ENCODE results near the gene OPN1SW. TPM values are rescaled to one million over a fixed set of nuclear protein-coding genes. Genes with fewer than 3 reads are reported as not detected.

OPN1SW gene
- total and polyA plus RNA-seq, 7 donors, result 0.10 TPM; not detected in 6

DNA sequence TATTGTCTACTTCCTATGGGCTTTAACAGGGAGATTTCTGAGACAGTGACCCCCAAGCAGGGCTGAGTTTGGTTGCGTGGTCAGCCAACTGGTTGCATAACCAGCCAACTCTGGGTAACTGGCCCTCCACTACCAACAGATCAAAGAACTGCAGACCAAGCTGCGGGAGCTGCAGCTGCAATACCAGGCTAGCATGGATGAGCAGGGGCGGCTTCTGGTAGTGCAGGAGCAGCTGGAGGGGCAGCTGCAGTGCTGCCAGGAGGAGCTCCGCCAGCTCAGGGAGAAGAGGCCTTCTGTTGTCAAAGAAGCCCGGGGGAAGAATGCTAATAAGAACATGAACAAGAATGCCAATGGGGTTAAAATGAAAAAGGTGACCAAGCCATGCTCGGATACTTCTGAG lies 38.9 kb upstream of the OPN1SW start:
- H3K27me3 ChIP-seq (ENCODE audit: insufficient read depth in 3 of 3, low read length in 2 of 3), result no peaks in the 10 kb centered on the region
- H3K27ac ChIP-seq, result no peak overlapping the region
- intact Hi-C loops (cut with DNase I), result no loop called here
- TF ChIP-seq, protein P1, sequence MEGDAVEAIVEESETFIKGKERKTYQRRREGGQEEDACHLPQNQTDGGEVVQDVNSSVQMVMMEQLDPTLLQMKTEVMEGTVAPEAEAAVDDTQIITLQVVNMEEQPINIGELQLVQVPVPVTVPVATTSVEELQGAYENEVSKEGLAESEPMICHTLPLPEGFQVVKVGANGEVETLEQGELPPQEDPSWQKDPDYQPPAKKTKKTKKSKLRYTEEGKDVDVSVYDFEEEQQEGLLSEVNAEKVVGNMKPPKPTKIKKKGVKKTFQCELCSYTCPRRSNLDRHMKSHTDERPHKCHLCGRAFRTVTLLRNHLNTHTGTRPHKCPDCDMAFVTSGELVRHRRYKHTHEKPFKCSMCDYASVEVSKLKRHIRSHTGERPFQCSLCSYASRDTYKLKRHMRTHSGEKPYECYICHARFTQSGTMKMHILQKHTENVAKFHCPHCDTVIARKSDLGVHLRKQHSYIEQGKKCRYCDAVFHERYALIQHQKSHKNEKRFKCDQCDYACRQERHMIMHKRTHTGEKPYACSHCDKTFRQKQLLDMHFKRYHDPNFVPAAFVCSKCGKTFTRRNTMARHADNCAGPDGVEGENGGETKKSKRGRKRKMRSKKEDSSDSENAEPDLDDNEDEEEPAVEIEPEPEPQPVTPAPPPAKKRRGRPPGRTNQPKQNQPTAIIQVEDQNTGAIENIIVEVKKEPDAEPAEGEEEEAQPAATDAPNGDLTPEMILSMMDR (IDR thresholded peaks at IDR 0.05), result no peak
- no peaks in the 10 kb centered on the region for H3K36me3 ChIP-seq (ENCODE audit: insufficient read depth in 1 of 2, low read depth in 1 of 2)
- H3K4me1 ChIP-seq, result peaks cover 29% of the 10 kb centered on the region
- ATAC-seq (no peak), DNase-seq (no peak)
- no peak overlapping the region for H3K4me3 ChIP-seq
- WGBS, 3 donors, result 67 to 86% (median 68%) methylated on average over 6 of the region's 6 CpGs
- no peaks in the 10 kb centered on the region for H3K9me3 ChIP-seq

DNA sequence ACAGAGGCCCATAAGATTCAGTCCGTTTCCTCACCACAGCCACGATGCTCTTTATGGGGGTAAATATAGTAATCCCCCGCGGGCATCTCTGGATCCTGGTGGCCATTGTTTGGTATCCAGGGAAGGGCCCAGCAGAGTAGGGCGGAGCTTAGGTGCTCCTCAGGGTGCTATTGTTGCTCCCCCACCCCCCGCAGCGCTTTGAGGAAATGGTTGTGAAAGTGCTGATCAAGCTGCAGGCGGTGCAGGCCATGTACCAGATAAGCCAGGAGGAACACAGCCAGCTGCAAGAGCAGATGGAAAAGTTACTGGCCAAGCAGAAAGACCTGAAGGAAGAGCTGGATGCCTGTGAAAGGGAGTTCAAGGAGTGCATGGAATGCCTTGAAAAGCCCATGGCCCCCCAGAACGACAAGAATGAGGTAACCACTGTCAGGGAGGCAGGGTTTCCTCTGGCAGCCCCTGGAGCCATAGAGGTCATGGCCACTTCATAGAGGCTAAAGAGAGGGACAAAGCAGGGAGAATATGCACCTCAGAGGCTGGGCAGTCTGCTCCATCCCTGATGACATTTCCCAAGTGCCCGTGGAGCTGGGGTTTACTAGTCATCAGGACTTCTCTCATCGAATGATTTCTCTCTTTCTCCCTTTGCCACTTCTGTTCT lies 37.0 kb upstream of the OPN1SW start:
- DNase-seq, result peak; percentile 47 to 70
- Histone ChIP-seq H3K36me3 (ENCODE audit: insufficient read depth in 1 of 2, low read depth in 1 of 2) (no peaks in the 10 kb centered on the region), H3K27ac (no peak overlapping the region), H3K27me3 (ENCODE audit: insufficient read depth in 3 of 3, low read length in 2 of 3) (no peaks in the 10 kb centered on the region), H3K4me3 (no peak overlapping the region), H3K4me1 (peaks cover 25% of the 10 kb centered on the region), H3K9me3 (no peaks in the 10 kb centered on the region)
- ATAC-seq, result peak in 3 of 4 donors; percentile 43 to 74 (median 68)
- 37 to 53% (median 40%) methylated on average over 11 of the region's 11 CpGs for WGBS, 3 donors
- intact Hi-C loops (cut with DNase I), result no loop called here
- TF ChIP-seq, protein P1 (IDR thresholded peaks at IDR 0.05), result no peak

DNA sequence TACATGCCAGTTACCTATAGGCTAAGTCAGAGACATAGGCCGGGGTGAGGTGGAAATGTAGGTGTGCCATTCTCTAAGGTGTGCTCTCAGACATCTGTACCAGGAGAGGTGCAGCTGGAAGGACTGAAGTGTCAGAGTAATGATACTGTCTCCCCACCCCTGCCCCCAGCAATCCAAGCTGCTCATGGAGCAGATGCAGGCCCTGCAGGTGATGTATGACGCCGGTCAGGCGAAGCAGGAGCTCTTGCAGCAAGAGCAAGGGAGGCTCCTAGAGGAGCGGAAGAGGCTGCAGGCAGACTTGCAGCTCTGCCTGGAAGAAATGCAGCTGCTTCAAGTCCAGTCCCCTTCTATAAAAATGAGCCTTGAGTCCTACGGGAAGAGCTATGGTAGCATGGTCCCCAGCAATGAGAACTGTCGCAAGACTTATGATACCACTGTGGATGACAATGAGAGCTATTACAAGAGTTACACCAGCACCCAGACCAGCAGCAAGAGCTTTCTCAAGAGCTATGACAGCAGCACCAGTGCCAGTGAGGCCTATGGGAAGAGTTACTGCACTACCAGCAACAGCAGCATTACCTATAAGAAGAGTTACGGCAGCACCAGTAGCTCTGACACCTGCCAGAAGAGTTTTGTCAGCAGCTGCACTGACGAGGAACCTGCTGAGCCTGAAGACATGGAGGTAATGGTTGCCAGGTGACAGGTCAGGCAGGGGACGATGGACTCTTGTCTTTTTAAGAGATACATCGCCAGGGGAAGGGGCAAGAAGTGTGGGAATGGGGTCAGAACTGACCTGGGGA lies 36.2 kb upstream of the OPN1SW start:
- Histone ChIP-seq H3K9me3 (no peaks in the 10 kb centered on the region), H3K4me3 (no peak overlapping the region), H3K27me3 (ENCODE audit: insufficient read depth in 3 of 3, low read length in 2 of 3) (no peaks in the 10 kb centered on the region), H3K4me1 (peaks cover 25% of the 10 kb centered on the region), H3K27ac (no peak overlapping the region), H3K36me3 (ENCODE audit: insufficient read depth in 1 of 2, low read depth in 1 of 2) (no peaks in the 10 kb centered on the region)
- WGBS, 3 donors, result 88 to 95% (median 88%) methylated on average over 11 of the region's 11 CpGs
- intact Hi-C loops (cut with DNase I), result no loop called here
- ATAC-seq, result peak in 2 of 4 donors; percentile 17 to 59
- DNase-seq, result no peak
- TF ChIP-seq, protein P1 (IDR thresholded peaks at IDR 0.05), result no peak

DNA sequence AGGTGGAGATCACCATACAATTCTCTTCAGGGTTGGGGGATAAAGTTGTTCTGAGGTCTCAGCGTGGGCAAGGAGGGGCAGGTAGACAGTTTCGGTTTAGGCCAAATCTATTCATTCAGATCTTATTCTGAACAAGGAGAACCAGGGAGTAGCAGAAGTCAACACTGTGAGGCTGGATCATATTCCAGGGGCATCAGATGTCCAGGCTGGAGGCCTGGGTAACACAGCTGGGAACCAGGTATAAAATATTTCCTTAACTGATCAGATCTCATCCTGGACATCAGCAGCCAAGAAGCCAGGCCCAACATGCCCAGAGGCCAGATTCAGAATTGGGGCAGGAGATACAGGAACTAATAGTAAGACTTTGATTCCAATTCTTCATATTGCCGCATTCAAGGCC lies 35.4 kb upstream of the OPN1SW start:
- H3K4me3 ChIP-seq, result no peak overlapping the region
- H3K9me3 ChIP-seq, result no peaks in the 10 kb centered on the region
- H3K27me3 ChIP-seq (ENCODE audit: insufficient read depth in 3 of 3, low read length in 2 of 3), result no peaks in the 10 kb centered on the region
- no peak overlapping the region for H3K27ac ChIP-seq
- TF ChIP-seq, protein P1 (IDR thresholded peaks at IDR 0.05), result no peak
- peak in 2 of 4 donors; percentile 32 to 58 for ATAC-seq
- H3K36me3 ChIP-seq (ENCODE audit: insufficient read depth in 1 of 2, low read depth in 1 of 2), result peaks cover 0 to 6% of the 10 kb centered on the region in 2 donors
- no peak for DNase-seq
- whole genome bisulfite sequencing, 3 donors, result 46 to 87% (median 64%) methylated on average over 3 of the region's 3 CpGs
- intact Hi-C loops (cut with DNase I), result no loop called here
- H3K4me1 ChIP-seq, result peaks cover 25% of the 10 kb centered on the region

All from psoas muscle (tissue), 8 donors.